Skeletal muscle tissue (tissue), 4 donors: Measurements from ENCODE around the gene SERPINH1. TPM values are rescaled to one million over a fixed set of nuclear protein-coding genes. Genes with fewer than 3 reads are reported as not detected.

Experiments
- H3K27ac ChIP-seq: one replicate; pipeline ENCODE4 v1.7.0; 2013; ENCODE audit warnings: mild to moderate bottlenecking, low read depth, low read length, inconsistent platforms
- H3K27me3 ChIP-seq, 3 donors: one replicate each; pipeline ENCODE4 v1.7.0; 2013; ENCODE audit warnings: low read length in 3 of 3; ENCODE audit not compliant: control insufficient read depth in 3 of 3, insufficient read depth in 3 of 3
- H3K36me3 ChIP-seq, 3 donors: one replicate each; pipeline ENCODE4 v1.7.0; 2013; ENCODE audit warnings: low read length in 3 of 3; ENCODE audit not compliant: control insufficient read depth in 3 of 3, insufficient read depth in 3 of 3
- H3K4me1 ChIP-seq, 3 donors: one replicate each; pipeline ENCODE4 v1.7.0; 2013; ENCODE audit warnings: low read length in 3 of 3, mild to moderate bottlenecking in 3 of 3; ENCODE audit not compliant: control insufficient read depth in 3 of 3, insufficient read depth in 3 of 3
- H3K4me3 ChIP-seq, 3 donors: one replicate each; pipeline ENCODE4 v1.7.0; 2013; ENCODE audit warnings: low read length in 3 of 3
- H3K9ac ChIP-seq, 3 donors: one replicate each; pipeline ENCODE4 v1.7.0; 2013; ENCODE audit warnings: low read length in 3 of 3, mild to moderate bottlenecking in 3 of 3, moderate library complexity in 2 of 3, low read depth in 1 of 3
- H3K9me3 ChIP-seq, 3 donors: one replicate each; pipeline ENCODE4 v1.7.0; 2013; ENCODE audit warnings: low read length in 3 of 3; ENCODE audit not compliant: control insufficient read depth in 3 of 3
- total RNA-seq: library from RNA; depleted of rRNA; stranded (reverse); fragments of >200 nt; gene quantifications from one replicate; pipeline ENCODE4 v1.2.3, GENCODE V29; 2014
- donor health status: Osteomylitis.

Gene SERPINH1
- total RNA-seq, 1 donor from 2014 or later = 237 TPM

GRCh38 chr11:75572744-75573143 is 10.7 kb downstream of the SERPINH1 start:
- no peaks in the 10 kb centered on the region for H3K27me3 ChIP-seq
- no peak overlapping the region for H3K27ac ChIP-seq
- H3K4me3 ChIP-seq = no peak overlapping the region
- peaks cover 45 to 57% (median 56%) of the 10 kb centered on the region in 3 donors for H3K36me3 ChIP-seq
- peaks cover 14 to 33% (median 32%) of the 10 kb centered on the region in 3 donors for H3K4me1 ChIP-seq
- H3K9me3 ChIP-seq = no peaks in the 10 kb centered on the region
- H3K9ac ChIP-seq = peak overlapping the region in 1 of 3 donors; percentile 16

- Histone ChIP-seq H3K27ac (no peak overlapping the region), H3K4me1 (peaks cover 14 to 30% (median 25%) of the 10 kb centered on the region in 3 donors), H3K9ac (peak overlapping the region in 1 of 3 donors; percentile 33), H3K36me3 (peaks cover 27 to 37% (median 37%) of the 10 kb centered on the region in 3 donors), H3K9me3 (no peaks in the 10 kb centered on the region), H3K27me3 (no peaks in the 10 kb centered on the region), H3K4me3 (no peak overlapping the region)
These were observed 12.9 kb downstream of the SERPINH1 start for GRCh38 chr11:75574698-75575602.

GRCh38 chr11:75576017-75576416 is 14.0 kb downstream of the SERPINH1 start:
- Histone ChIP-seq H3K4me3 (no peak overlapping the region), H3K36me3 (peaks cover 19 to 27% (median 26%) of the 10 kb centered on the region in 3 donors), H3K9me3 (no peaks in the 10 kb centered on the region), H3K4me1 (peaks cover 14 to 25% (median 20%) of the 10 kb centered on the region in 3 donors), H3K27ac (no peak overlapping the region), H3K27me3 (no peaks in the 10 kb centered on the region), H3K9ac (no peak overlapping the region)

GRCh38 chr11:75576499-75576918 is 14.5 kb downstream of the SERPINH1 start:
- Histone ChIP-seq H3K36me3 (peaks cover 18 to 22% (median 21%) of the 10 kb centered on the region in 3 donors), H3K4me3 (no peak overlapping the region), H3K9me3 (no peaks in the 10 kb centered on the region), H3K27me3 (no peaks in the 10 kb centered on the region), H3K4me1 (peaks cover 14 to 24% (median 20%) of the 10 kb centered on the region in 3 donors), H3K9ac (no peak overlapping the region), H3K27ac (no peak overlapping the region)

GRCh38 chr11:75577207-75577606 is 15.2 kb downstream of the SERPINH1 start:
- H3K4me1 ChIP-seq = peaks cover 15 to 20% (median 18%) of the 10 kb centered on the region in 3 donors
- H3K27me3 ChIP-seq = peaks cover 0 to 3% (median 0%) of the 10 kb centered on the region in 3 donors
- H3K36me3 ChIP-seq = peaks cover 11 to 15% (median 14%) of the 10 kb centered on the region in 3 donors
- H3K27ac ChIP-seq = no peak overlapping the region
- H3K9ac ChIP-seq = no peak overlapping the region
- no peak overlapping the region for H3K4me3 ChIP-seq
- no peaks in the 10 kb centered on the region for H3K9me3 ChIP-seq

GRCh38 chr11:75578977-75579376 is 16.9 kb downstream of the SERPINH1 start:
- Histone ChIP-seq H3K36me3 (peaks cover 0 to 3% (median under 1%) of the 10 kb centered on the region in 3 donors), H3K4me3 (no peak overlapping the region), H3K27ac (no peak overlapping the region), H3K9me3 (no peaks in the 10 kb centered on the region), H3K9ac (no peak overlapping the region), H3K27me3 (peaks cover 0 to 4% (median 0%) of the 10 kb centered on the region in 3 donors), H3K4me1 (peaks cover 6 to 18% (median 14%) of the 10 kb centered on the region in 3 donors)

GRCh38 chr11:75579841-75580240 is 17.8 kb downstream of the SERPINH1 start:
- Histone ChIP-seq H3K27ac (no peak overlapping the region), H3K4me1 (peaks cover 13 to 23% (median 18%) of the 10 kb centered on the region in 3 donors), H3K27me3 (peaks cover 0 to 4% (median 0%) of the 10 kb centered on the region in 3 donors), H3K4me3 (no peak overlapping the region), H3K36me3 (no peaks in the 10 kb centered on the region), H3K9ac (no peak overlapping the region), H3K9me3 (no peaks in the 10 kb centered on the region)

GRCh38 chr11:75582506-75582894 is 20.4 kb downstream of the SERPINH1 start:
- peak overlapping the region; percentile 82 to 87 (median 83) for H3K4me3 ChIP-seq
- peak overlapping the region; percentile 90 for H3K27ac ChIP-seq
- H3K27me3 ChIP-seq = peaks cover 0 to 4% (median 0%) of the 10 kb centered on the region in 3 donors
- peak overlapping the region; percentile 88 to 93 (median 89) for H3K9ac ChIP-seq
- peaks cover 13 to 18% (median 14%) of the 10 kb centered on the region in 3 donors for H3K4me1 ChIP-seq
- no peaks in the 10 kb centered on the region for H3K36me3 ChIP-seq
- H3K9me3 ChIP-seq = no peaks in the 10 kb centered on the region

GRCh38 chr11:75582895-75583717 is 21.1 kb downstream of the SERPINH1 start:
- peaks cover 13 to 18% (median 14%) of the 10 kb centered on the region in 3 donors for H3K4me1 ChIP-seq
- H3K36me3 ChIP-seq = no peaks in the 10 kb centered on the region
- peak overlapping the region; percentile 88 to 93 (median 89) for H3K9ac ChIP-seq
- peak overlapping the region; percentile 90 for H3K27ac ChIP-seq
- peak overlapping the region; percentile 82 to 87 (median 83) for H3K4me3 ChIP-seq
- H3K9me3 ChIP-seq = no peaks in the 10 kb centered on the region
- peaks cover 0 to 4% (median 0%) of the 10 kb centered on the region in 3 donors for H3K27me3 ChIP-seq
